H4 (cell line): Measurements from ENCODE around the gene IQCH. TPM values are rescaled to one million over a fixed set of nuclear protein-coding genes. Genes with fewer than 3 reads are reported as not detected.

Source experiments
- DNase-seq: peaks from one replicate; pipeline ENCODE4 v3.0.0-alpha.2; 2015; ENCODE audit warnings: low spot score
- total RNA-seq: library from RNA; depleted of rRNA; stranded (reverse); fragments of >200 nt; shearing (Covaris generic); gene quantifications from 2 replicates; pipeline ENCODE4 v1.2.3, GENCODE V29; 2014; rRNA removed

The IQCH gene
- 0.43 and 1.4 TPM in 2 replicates for total RNA-seq

DNA sequence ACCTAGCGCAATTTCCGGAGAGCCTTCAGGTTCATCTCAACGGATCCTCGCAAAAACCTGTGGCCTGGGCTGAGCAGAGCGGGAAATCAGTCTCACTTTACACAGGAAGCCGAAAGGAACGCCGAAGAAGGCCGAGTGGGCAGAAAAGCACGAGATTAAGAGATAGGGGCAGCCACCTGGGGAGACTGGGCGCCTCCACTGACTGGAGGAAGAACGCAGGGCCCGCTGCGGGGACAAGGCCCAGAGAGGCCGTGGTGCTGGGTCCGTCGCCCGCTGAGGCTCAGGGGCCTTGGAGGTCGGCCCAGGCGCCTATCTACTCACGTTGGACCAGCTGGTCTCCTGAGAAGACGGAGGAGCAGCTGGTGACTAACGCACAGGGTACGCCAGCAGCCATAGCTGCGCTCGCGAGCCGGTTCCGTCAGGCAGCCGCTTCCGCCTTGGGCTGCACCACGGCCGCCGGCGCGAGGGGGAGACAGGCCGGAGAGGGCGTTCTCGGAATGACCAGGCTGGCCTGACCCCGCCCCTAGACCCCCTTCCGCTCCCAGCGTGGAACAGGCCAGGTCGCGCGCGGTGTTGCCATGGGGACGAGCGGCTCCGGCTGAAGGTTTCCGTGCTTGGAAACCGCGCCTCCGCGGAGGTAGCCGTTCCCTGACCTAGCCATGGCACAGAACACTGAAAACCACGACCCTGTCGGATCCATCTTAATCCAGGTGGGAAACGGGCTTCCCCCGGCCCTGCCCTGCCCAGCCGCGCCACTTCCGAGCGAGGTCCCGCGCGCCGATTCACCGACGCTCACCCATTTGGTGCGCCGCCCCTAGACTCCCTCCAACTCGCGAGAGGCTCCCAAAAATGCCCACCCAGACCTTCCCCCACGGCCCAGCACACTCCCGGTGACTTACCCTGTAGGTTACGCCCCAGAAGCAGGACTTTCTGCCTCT is at the start of gene IQCH, which contains the start of gene AAGAB:
IQCH (plus strand) TSS at position 549 of the 938 bp plus-strand sequence; CDS start at position 660, 111 bp downstream.
AAGAB (minus strand) TSS at position 424 of the 938 bp plus-strand sequence; CDS start at position 394, 30 bp downstream.
- peak; percentile 93 for DNase-seq

DNA sequence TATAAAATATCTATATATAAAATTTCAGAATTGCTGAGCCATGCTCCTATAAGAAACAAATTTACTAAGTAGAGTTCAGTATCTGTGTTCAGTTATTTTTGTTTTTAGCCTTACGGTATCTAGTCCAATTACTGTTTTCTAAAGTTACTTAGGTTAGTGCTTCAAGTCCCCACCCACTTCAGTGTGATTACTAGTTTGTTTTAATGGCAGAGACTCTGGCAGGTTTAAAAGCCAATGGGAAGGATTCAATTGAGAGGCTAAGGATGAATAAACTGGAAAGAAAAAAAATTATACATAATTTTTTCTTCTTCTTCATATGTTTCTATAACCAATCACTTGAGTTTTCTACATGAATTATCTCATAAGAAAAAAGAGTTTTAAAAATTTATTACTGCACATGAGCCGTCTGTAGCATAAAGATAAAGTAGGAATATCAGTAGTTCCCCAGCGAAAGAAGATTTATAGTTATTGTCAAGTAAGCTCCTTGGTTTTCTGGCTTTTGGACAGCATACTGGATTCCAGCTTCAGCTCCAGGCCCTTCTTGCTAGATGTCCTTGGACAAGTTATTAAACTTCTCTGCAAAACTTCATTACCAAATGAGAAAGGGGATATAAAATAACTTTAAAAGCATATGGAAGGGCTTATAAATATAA is 46.9 kb upstream of the IQCH start:
- DNase-seq = no peak

DNA sequence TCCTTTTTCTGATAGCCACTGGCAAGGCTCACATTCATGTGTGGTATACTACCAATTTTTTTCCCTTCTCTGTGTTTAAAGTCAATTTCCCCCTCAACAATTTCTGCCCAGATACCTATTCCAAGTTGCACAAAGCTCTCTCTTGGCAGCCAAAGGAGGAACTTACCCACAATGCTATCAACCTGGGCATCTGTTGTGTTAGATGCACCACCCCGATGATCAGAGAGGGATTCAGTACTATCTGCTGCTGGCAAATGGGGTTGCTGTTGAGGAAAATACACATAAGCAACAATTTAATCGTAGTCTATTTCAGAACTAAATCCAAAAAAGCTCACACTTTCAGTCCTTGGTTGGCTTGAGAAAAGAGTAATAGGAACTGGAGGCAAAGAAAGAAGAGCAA is 46.2 kb upstream of the IQCH start:
- DNase-seq = no peak

DNA sequence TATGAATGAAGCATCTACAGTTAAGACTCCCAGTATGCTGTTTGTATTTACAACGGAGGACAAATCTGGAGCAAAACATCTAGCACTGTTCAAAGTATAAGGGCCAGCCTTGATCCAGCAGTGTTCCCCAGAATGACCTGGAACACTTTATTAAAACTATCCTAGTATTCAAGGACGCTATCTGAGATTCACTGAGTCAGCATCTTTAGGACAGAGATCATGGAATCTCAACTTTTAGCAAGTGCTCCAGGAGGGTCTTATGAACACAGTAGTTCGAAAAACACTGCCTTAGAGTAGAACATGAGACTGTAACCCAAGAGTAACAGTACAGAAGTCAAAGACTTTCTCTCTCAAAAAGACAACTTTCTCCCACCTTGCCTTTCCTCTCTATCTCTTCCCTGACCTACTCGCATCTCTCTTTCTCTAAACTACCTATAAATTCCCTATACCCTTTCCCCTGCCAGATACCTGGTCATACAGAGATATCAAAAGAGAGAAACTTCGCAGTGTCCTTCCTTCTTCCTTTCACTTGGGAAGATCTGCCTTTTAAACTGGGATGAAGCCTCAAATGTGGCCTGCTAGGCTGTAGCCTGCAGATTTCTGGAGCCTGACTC is 43.9 kb upstream of the IQCH start:
- no peak for DNase-seq

DNA sequence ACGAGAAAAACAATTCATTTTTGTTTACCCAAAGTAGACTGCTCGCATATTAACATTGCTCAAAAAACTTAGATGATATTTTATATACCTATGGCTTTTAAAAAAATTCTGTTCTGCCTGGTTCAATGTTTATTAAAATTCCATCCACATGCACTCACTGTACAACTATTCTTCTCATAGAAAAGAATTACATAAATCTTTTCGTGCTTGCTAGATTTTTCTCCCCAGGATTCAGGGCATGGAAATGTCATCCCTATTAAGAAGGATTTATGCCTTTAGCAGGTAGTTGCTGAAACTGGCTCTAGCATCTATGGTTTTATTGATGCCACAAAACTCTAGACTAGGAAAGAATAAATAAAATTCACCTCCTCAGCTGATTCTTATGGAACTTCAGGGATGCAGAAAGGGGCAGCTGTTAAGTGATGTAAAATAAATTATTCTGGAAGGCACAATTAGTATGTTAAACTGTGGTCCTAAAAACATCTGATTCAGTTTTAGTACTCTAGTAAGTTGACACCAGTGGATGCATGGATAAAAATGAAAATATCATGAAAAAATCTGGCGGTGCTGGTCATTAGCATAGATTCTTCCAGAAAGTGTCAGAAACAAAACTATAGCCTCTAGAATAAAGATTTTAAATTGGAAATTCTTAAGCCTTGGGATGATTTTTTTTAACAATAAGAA is 41.8 kb upstream of the IQCH start:
- DNase-seq = no peak

DNA sequence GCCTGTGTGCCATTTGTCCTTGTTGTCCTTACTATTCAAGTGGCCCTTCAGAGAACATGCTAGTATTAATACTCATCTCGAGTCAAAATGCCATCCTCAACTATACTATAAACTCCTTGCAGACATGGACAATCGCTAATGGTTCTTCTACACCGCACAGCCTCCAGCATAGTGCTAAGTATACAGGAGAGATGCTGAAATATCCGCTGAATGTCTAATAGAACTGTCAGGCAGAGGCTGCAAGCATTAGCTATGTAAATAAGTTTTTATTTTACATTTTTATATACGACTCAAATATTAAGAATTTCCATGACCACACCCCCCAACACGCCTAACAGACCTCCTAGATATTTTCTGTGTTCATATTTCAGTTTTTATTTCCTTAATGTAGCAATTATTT is 39.5 kb upstream of the IQCH start:
- no peak for DNase-seq

DNA sequence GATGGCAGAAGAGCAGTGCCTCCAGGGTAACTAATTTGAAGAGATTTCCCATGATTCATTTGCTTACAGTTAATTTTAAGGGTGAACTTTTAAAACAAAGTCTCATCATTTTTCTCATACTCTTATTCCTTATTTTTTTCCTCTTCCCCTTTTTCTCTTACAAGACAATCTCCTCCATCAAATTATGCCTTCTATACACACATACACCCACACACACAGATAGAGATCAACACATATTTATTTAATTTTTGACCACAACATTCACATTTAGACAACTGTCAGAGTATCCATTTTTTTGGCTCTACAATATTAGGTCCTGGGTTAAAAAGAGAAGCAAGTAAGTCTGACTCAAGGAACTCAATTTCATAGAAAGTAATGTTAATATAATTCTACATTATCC is 37.7 kb upstream of the IQCH start:
- no peak for DNase-seq

DNA sequence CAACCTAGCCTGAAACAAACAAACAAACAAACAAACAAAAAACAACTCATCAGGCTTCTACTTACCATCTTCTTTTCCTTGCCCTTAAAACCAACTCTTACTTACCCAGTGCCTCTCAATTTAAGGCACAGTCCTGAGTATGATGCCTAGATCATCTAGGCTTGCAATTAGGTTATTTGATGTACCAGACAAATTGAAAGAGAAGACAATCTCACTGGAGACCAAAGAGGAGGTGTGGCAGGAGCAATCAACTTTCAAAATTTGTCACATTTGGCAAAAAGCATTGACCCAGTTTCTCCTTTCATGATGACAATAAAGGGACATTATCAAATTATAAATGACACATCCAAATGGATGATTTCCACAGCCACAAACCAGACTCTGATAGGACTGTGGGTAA is 36.2 kb upstream of the IQCH start:
- no peak for DNase-seq

DNA sequence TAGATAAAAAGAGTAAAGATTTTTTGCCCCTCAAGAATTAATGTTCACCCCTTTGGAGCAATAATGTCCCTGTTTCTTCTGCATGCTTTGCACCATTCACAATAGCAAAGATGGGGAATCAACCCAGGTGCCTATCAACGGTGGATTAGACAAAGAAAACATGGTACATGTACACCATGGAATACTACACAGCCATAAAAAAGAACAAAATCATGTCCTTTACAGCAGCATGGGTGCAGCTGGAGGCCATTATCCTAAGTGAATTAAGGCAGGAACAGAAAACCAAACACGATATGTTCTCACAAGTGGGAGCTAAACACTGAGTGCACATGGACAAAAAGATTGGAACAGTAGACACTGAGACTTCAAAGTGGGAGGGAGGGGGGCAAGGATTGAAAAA is 35.3 kb upstream of the IQCH start:
- no peak for DNase-seq

DNA sequence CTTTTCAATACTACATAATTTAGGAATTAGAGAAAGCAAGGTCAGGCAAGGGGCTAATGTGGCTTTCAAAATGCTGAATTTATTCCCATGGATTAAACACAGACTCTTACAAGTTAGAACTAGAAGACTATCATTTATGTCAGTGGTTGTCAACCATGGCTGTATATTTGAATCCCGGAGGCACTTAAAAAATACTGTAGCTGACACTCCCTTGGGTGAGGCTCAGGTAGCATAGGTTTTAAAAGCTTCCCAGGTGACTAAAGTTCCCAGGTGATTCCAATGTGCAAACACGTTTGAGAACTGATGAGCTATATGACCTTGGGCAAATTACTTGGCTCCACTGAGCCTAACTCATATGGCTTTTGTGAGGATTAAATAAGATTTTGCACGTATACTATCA is 29.7 kb upstream of the IQCH start:
- DNase-seq = no peak

DNA sequence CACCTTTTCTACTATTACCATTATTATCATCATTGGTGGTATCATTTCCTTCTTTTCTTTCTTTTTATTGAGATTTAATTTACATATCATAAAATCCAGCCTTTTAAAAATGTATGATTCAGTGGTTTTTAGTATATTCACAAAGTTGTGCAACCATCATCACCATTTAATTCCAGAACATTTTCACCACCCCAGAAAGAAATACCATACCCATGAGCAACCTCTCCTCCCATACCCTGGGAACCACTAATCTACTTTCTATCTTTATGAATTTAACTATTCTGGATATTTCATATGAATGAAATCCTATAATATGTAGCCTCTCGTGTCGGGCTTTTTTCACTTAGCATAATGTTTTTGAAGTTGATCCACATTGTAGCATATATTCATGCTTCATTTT is 29.2 kb upstream of the IQCH start:
- no peak for DNase-seq

DNA sequence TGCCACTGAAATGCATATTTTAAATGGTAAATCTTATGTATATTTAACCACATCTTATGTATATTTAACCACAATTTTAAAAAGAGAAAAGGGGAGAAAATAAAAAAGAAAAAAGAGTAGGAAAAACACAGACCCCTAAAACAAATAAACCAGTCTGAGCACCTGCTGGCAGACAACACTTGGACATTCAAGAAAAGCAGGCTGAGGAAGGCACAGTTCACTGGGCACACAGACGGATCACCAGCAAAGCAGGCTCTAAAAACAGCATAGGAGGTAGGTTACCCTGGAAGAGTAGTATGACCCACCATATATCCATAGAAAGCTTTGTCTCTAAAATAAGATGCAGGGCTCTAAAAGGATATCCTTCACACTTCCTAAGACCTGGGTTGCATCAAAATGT is 27.2 kb upstream of the IQCH start:
- DNase-seq = no peak

DNA sequence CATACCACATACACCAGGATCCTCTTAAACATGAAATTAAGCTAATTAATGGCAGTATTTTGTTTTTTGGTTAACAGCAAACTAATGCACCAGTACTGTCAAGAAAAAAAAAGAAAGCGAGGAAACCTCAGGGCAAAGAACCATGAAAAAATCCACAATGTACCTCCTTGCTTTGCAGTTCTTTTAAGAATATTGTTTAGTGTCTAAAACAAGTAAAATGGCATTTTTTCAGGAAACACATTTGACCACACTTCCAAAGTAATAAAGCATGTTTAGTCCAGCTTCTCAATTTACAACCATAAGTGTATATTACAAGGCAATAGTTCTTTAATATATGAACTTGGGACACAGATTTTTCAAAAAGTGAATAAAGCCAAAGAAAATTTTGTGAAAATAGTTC is 26.7 kb upstream of the IQCH start:
- DNase-seq = no peak

DNA sequence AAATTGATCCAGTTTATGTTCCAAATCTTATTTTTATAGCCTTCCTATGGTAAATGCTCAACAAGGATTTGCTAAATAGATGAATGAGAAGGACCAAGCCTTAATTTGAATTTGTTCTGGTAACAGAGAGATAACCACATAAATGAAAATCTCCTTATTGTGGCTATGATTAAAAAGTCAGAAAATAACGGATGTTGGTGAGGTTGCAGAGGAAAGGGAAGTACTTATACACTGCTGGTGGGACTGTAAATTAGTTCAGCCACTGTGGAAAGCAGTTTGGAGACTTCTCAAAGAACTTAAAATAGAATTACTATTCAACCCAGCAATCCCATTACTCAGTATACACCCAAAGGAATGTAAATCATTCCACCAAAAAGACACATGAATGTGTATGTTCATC is 26.3 kb upstream of the IQCH start:
- no peak for DNase-seq

DNA sequence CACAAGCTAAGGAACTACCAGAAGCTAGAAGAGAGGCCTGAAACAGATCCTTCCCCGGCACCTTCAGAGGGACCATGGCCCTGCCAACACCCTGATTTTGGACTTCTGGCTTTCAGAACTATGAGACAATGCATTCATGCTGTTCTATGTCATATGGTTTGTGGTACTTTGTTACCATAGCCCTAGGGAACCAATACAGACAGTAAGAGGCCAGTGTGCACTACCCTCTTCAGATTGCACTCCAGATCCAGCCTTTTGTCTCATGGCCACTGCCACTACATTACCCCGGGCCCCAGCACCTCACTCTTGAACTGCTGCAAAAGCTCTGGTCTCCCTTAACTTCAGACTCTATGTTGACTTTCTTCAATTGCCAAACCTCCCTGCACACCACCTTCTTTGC is 24.1 kb upstream of the IQCH start:
- DNase-seq = no peak

DNA sequence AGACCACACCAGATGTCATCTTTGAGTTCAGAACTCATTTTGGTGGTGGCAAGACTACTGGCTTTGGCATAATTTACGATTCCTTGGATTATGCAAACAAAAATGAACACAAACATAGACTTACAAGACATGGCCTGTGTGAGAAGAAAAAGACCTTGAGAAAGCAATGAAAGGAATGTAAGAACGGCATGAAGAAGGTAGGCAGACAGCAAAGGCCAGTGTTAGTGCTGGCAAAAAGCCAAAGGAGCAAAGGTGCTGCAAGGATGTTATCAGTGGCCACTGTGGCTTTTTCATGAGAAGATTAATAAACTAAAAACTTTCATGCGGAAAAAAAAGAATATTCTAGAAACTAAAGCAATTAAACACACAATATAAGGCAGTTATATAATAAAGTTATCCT is 22.0 kb upstream of the IQCH start:
- DNase-seq = no peak

DNA sequence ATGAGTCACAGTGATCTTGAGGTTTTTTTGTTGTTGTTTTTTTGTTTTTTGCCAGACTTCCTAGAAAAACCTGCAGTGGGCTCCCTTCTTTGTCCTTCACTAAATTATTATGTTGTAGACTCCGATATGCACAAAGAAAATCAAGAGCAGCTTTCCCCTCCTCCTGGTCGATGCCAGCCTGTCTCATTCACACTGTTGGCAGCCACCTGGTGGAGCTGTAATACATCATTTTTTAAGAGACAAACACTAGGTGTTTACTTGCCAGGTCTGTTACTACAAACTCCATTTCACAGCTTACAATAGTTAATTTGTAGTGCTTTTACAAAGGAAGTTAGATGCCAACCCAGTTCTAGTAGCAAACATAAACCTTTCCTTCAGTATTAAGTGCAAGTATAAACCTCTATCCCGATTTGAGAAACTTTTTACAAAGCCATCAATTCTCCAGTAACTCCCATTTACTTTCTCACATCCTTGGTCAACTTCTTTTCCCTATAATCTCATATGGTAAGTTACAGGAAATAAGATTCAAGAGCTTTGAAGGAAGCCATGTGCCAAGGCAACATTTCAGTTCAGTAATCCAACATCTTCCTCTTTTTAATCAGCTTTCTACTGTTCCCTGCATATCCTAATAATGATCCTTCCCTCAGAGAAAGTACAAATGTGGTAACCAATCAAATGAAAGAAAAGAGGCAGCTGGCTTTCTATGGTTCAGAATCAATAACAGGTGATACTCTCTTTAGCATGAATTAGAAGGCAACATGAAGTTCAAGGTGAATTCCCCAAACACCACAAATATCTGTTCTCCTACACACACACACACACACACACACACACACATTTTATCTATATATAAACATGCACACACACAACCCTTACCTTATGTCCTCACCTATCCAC is 14.1 kb upstream of the IQCH start:
- peak; percentile 39 for DNase-seq

DNA sequence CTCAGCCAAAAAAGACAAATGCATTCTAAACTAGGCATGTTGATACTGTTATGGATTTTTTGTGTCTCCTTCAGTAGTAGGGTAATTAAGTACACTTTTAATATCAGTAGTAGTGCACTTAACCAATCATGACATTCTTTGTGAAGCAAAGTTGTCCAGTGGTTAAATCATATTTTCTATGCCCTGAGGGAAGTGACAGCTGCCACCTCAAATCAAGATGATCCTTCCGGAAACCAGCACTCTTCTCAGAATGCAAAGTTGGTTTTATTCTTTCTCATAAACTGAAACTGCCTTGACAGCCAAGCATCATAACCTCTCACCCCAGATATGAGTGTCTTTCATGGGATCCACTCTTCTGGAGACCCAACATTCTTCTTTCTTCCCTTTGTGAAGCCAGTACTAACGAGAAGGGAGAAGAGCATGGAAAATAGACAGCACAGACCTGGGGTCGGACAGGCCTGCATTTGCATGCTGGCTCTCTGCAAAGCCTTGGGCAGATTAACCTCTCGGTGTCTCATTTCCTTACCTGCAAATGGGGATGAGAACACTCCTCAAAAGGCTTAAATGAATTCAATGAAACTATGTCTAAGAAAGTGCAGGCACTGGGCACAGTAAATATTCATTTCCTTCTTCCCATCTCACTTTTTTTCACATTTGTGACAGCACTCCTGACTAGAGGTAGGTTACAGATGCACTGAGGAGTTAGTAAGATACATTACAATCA is 13.3 kb upstream of the IQCH start:
- no peak for DNase-seq

DNA sequence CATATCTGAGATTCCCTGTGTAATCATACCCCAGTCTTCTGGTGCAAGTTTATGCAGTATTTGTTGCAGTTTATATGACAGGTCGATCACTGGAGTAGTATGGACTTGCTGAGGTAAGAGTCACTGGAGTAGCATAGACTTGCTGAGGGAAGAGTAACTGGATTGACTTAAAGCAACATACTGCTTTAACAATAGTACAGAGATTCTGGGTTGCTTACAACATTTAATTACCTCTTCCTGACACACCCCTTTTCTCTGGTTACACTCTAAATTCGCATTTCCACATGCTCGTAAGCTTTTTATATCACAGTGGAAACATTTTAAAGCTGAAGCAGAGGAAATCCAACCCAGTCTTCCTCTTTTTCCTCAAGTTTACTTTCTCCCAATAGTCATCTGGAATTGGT is 11.9 kb upstream of the IQCH start:
- peak; percentile 40 for DNase-seq

DNA sequence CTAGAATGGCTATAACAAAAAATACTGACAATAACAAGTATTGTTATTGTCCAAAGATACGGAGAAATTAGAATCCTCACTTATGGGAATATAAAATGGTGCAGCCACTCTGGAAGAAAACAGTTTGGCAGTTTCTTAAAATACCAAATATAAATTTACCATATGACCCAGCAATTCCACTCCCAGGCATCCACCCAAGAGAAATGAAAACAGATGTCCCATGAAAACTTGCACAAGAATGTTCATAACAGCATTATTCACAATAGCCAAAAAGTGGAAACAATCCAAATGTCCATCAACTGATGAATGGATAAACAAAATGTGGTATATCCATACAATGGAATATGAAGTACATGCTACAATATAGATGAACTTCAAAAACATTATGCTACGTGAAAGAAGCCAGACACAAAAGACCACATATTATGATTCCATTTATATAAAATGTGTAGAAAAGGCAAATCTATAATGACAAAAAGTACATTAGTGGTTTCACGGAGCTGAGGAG is 9.6 kb upstream of the IQCH start:
- DNase-seq = no peak
